Umbilical cord (tissue), 2 donors: Measurements from ENCODE around the gene CRACR2B. TPM values are rescaled to one million over a fixed set of nuclear protein-coding genes. Genes with fewer than 3 reads are reported as not detected.

Experiments
- DNase-seq: peaks from one replicate; pipeline ENCODE4 v3.0.0-alpha.2; 2015; ENCODE audit warnings: low spot score
- total RNA-seq: library from RNA; depleted of rRNA; stranded (reverse); fragments of >200 nt; gene quantifications from one replicate; pipeline ENCODE4 v1.2.3, GENCODE V29; 2014; ENCODE audit warnings: low replicate concordance; ENCODE audit not compliant: insufficient read depth

CRACR2B gene
- total RNA-seq, 1 donor from 2014 or later = 3.1 TPM

DNA sequence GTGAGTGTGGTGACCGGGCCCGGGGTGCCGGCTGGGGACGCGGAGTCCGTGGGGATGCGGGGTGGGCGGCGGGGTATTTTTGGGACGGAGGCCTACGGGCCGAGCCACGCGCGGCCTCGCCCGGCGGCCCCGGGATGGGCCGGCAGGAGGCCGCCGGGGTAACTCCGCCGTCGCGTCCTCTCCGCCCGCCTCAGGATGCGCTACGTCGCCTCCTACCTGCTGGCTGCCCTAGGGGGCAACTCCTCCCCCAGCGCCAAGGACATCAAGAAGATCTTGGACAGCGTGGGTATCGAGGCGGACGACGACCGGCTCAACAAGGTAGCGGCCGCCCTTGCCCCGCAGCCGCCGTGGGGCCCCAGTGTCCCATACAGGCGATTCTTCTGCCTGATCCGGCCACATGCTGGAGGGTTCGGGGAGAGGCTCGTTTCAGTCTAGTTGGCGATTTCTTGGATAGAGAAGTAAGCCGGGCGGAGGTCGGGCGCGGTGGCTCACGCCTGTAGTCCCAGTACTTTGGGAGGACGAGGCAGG, 17.6 kb upstream of the CRACR2B start:
- DNase-seq = no peak

DNA sequence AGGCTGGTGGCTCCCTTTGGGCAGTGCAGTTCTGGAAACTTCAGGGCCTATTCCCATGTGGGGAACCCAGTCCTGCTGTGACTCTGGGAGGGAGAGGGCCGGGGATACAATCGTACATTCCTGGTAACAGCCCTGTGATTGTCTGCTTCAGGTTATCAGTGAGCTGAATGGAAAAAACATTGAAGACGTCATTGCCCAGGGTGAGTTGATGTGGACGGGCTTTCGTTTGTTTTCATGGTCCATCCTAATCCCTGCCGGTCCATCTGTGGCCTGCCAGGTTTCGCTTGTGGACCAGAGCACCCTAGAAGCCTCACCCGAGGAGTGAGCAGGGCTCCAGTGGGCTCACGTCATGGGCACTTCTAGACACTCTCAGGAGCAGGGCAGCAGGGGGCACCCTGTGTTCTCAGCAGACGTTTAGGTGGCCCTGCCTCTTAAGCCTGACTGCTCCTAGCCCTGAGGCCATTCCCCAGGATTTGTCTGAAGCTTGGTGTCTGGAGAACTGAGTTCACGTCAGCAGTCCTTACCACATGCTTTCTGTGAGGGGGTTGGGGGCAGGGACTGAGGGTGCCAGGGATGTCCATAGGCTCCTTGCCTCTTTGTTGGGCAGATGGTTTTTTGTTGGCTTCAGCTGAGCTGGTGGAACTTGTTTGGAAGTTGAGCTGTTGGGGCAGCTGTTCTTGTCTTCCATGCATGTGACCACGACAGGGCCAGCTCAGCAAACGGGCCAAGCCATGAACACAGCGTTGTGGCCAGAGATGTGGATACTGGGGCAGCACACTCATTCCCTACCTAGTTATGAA, 16.1 kb upstream of the CRACR2B start:
- no peak for DNase-seq

DNA sequence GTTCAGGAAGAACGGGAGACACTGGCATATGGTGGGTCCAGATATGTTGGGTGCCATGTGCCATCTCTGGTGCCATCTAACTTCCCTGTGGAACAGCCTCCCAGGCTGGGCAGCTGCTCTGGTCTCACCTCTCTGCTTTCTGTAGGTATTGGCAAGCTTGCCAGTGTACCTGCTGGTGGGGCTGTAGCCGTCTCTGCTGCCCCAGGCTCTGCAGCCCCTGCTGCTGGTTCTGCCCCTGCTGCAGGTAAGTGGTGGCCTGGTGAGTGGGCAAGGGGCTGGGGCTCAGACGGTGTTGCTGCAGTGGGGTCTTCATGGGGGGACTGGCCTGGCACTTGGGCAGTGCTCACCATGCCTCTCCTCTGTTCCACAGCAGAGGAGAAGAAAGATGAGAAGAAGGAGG, 15.3 kb upstream of the CRACR2B start:
- no peak for DNase-seq

DNA sequence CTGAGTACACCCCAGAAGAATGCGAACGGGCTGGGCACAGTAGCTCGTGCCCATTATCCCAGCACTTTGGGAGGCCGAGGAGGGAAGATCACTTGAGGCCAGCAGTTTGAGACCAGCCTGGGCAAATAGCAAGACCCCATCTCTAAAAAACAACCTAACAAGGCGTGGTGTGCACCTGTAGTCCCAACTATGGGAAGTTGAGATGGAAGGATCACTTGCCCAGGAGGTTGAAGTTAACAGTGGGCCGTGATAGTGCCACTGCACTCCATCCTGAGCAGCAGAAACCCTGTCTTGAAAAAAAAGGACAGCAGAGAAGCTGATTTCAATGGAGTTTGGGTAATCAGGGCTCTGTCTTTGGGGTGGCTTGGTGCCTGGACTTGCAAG, 14.7 kb upstream of the CRACR2B start:
- DNase-seq = no peak

DNA sequence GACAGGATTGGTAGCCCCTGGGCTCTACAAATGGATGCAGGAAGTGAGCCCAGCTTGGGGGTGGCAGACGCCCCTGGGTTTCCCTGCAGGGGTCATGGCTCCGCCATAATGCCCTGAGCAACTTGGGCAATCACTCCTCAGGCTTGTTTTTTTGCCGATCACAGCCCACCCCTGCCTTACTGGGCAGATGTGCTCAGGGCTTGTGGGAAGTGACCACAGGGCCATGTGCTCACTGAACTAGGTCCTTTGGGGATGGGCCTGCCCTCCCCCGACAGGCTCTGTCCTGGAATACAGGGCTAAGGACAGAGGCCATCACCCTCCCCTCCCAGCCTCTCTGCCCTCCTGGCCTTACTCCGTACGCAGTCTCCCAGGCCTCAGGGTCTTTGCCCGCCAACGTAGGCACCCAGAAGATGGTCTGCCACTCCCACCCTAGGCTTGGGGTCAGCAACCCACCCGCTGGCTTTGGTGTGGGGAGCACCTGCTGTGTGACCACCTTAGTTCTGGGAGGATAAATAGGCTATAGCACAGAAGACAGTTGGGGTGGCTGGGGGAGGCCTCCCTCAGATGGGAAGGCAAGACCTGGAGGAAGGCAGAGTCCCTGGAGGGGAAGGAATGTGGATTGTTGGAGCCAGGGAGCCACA, 14.1 kb upstream of the CRACR2B start:
- no peak for DNase-seq

DNA sequence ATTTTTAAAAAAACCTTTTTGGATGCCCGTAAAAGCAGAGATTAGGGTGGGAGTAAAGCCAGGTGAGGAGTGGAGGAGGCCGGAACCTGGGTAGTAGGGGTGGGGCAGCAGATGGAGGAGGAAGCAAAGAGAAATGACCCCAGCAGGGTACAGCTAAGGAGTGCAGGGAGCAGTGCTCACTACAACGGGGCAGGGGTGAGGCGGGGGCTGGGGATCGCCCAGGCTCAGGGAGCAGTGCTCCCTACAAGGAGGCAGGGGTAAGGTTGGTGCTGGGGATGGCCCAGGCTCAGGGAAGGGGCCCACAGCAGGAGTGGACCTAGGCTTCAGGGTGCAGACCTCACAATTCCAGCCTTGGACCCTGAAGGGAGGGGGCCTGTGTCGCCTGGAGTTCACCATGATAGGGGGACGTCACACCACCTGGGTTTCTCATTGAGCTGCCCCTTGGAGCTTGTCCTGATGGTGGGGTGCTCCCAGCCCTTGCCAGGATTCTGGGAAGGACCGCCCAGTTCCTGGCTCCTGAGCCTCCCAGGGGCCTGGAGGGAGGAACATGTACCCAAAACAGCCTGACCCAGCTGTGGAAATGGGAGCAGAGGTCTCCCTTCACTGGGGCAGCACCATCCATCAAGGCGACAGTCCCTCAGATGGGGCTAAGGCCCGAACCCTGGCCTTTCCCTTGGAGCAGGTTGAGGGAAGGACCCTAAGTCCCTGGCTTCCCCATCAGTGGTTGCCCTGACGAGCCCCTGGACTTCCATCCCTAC, 11.9 kb upstream of the CRACR2B start:
- no peak for DNase-seq

DNA sequence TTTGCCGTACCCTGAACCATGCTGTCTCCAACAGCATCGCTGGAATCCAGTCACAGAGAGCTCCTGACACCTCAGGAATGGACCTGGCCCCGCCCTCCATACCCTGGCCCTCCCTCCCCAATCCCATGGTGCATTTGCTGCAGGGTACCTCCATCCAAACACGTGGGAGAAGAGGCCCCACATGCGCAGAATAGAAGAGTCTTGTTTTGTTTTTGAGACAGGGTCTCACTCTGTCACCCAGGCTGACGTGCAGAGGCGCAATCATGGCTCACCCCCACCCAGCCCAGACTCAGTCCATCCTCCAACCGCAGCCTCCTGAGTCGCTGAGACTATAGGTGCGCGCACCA, 11.3 kb upstream of the CRACR2B start:
- no peak for DNase-seq

DNA sequence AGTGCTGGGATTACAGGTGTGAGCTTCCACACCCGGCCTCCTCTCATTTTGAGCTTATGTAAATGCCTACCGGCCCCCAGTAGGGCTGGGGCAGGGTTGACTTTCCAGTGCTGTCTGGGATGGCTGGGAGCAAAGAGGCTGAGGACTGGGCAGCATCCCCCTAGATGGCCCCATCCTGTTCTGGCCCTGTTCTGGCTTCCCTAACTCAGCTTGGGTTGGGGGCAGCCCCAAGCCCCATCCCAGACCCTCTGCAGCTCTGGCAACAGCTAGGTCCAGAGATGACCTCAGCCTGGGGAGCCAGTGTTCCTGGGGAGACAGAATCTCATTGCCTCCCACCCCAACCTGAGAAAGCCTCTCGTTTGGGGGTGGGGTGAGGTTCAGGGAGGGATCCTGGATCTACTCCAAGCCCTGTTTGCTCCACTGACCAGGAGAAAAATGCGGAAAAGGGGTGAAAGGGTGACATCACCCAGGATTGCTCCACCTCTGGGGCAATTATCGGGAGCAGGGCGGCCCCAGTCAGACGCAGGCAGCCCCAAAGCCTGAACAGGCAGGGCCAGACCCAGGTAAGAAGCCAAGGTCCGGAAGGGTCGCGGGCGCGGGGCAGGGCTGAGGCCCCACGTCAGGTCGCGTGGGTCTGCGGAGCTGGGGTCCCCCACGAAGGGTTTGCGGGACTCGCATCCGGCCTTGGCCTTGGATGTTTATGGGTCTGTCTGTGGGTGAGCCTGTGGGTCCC, 9.2 kb upstream of the CRACR2B start, which contains the start of gene PNPLA2:
Gene PNPLA2 (plus strand): TSS at position 519 of the 733 bp plus-strand sequence. CDS start 805 bp downstream, outside the sequence.
- DNase-seq = no peak

DNA sequence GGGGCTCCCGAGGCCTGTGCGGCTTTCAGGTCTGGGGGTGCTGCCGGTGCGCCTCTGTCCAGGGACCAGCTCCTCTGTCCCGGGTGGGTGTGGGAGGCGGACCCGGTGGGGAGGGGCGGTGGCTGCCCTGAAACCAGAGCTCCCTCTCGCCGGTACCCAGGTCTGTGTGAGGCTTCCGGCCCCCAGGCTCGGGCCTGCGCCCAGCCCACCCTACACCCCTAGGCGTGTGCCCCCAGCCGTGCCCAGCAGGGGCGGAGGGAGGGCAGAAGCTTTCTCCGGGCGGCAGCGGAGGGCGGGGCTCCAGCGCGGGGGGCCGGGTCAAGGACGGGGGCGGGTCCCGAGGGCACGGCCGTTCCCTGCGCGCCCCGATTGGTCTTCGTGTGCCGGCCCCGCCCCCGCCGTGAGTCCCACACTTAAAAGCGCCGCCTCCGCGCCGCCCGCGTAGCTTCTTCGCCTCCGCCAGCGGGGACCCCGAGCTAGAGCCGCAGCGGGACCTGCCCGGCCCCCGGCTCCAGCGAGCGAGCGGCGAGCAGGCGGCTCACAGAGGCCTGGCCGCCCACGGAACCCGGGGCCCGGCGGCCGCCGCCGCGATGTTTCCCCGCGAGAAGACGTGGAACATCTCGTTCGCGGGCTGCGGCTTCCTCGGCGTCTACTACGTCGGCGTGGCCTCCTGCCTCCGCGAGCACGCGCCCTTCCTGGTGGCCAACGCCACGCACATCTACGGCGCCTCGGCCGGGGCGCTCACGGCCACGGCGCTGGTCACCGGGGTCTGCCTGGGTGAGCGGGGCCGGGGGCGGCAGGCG, 8.4 kb upstream of the CRACR2B start:
- DNase-seq = peak; percentile 92

DNA sequence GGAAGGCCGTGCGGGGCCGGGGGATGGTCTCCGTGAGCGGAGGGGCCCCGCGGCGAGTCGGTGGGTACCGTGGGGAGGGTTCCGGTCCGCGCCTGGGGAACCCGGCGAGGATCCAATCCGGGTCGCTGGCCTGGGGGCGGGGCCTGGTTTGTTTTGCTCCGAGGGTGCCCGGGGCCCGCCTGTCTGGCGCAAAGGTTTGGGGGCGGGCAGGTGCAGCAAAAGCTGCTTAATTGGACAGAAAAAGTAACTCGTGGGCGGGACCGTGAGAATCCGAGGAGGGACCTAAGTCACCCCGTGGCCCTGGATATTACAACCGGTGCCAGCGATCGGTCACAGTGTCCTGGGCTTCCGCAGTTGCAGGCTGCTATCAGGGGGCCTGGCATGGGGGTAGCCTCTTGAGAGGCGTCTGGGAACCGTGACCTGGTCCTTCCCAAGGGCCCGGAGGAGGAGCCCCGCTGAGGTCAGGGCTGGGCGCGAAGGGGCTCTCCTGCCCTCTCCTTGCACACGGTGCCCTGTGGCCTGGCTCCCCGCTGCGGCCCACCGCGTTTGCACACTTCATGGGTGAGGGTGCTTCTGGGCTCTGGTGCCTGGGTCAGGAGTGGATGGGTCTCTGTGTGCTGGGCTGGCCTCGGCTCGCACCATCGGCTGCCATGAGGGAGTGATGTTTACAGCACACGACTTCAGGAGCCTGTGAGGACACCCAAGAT, 7.6 kb upstream of the CRACR2B start:
- DNase-seq = peak; percentile 63

DNA sequence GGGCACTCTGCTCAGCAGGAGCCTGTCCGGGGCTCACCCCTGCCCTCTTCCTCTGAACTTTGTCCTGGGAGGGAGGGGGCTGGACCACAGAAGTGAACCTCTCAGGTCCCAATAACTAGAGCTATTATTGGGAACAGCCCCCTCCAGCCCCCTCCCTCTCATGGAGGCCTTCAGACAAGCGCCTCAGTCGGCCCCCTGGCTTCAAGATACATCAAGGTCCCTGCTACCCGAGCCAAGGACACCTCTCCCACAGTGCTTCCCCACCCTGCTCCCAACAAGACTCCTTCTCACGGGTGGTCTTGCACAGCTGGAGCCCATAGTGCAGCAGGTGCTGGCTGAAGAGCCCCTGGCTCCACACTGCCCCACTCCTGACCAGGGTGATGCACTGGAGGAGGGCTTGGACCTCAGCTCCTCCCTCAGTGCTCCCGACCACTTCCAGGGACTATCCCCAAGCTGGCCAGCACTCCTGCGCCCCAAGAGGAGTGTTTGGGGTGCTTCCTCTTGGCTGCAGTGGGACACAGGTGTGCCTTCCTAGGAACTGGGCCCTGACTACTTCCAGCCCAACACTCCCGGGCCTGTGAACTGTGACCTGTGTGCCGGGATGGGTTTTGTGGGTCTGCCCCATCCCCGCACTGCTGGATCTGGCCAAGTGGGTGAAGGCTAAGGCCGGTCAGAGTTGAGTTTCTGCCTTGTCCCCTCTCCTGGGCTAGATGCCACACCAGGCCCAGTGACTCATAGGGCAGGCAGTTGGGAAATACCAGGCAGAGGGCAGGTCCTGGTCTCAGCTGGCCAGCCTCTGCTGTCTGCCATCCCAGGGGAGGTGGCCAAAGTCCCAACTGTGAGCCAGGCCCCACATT, 6.8 kb upstream of the CRACR2B start:
- no peak for DNase-seq

DNA sequence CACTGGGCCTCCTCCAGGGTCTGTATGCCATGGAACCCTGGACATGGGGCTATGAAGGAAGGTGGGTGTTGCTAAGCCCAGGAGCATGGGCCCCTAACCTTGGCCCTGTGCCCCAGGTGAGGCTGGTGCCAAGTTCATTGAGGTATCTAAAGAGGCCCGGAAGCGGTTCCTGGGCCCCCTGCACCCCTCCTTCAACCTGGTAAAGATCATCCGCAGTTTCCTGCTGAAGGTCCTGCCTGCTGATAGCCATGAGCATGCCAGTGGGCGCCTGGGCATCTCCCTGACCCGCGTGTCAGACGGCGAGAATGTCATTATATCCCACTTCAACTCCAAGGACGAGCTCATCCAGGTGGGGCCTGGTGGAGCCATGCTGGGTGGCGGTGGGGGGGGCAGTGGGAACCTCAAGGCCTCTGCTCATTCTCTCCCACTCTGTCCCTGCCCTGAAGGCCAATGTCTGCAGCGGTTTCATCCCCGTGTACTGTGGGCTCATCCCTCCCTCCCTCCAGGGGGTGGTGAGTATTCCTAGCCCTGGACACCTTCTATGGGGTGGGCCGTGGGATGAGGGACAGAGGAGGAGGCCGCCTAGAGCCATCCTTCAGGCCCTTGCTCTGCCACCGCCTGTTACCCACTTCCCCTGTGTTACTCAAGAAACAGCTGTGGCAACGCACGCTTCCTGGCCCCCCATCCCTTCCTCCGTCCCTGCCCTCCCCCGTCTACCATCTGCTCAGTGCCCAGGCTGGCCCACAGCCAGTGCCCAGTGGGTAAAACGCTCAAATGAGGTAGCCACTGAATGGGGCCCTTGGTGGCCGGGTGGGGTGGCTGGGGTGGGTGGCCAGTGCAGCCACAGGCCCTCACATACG, 6.0 kb upstream of the CRACR2B start:
- no peak for DNase-seq

DNA sequence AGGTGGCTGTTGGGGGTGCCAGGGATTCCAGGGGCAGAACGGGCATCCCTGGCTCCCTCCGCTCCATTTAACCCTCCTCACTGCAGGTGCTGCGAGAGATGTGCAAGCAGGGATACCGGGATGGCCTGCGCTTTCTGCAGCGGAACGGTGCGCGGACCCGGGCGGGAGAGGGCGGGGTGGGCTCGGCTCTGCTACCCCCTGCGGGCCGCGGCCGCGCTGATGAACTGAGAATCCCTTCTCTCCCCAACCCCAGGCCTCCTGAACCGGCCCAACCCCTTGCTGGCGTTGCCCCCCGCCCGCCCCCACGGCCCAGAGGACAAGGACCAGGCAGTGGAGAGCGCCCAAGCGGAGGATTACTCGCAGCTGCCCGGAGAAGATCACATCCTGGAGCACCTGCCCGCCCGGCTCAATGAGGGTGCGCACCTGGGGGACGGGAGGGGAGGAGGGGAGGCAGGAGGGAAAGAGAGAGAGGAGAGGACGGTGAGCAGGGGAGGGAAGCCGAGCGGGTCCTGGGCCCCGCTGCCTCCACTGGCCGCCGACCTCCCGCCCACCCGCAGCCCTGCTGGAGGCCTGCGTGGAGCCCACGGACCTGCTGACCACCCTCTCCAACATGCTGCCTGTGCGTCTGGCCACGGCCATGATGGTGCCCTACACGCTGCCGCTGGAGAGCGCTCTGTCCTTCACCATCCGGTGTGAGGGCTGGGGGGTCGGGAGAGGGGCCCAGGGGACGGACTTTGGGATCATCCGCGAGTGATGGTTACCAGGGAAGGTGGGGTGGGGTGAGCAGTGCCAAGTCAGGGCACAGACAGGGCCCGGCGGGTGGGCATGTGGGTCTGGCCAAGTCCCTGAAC, 4.1 kb upstream of the CRACR2B start:
- no peak for DNase-seq

DNA sequence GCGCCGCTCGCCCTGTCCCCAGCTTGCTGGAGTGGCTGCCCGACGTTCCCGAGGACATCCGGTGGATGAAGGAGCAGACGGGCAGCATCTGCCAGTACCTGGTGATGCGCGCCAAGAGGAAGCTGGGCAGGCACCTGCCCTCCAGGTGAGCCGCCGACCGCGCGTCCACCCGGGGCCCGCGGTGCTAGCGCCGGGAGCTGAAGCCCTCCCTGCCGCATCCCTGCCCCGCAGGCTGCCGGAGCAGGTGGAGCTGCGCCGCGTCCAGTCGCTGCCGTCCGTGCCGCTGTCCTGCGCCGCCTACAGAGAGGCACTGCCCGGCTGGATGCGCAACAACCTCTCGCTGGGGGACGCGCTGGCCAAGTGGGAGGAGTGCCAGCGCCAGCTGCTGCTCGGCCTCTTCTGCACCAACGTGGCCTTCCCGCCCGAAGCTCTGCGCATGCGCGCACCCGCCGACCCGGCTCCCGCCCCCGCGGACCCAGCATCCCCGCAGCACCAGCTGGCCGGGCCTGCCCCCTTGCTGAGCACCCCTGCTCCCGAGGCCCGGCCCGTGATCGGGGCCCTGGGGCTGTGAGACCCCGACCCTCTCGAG, 3.3 kb upstream of the CRACR2B start:
- DNase-seq = no peak

DNA sequence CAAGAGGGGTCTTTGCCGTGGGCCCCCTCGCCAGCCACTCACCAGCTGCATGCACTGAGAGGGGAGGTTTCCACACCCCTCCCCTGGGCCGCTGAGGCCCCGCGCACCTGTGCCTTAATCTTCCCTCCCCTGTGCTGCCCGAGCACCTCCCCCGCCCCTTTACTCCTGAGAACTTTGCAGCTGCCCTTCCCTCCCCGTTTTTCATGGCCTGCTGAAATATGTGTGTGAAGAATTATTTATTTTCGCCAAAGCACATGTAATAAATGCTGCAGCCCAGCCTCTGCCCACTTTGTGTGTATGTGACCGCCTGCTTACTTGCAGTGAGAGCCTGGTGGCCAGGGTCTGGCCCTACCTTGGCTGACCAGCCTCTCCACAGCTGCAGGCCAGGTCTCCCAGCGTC, 2.8 kb upstream of the CRACR2B start:
- no peak for DNase-seq

DNA sequence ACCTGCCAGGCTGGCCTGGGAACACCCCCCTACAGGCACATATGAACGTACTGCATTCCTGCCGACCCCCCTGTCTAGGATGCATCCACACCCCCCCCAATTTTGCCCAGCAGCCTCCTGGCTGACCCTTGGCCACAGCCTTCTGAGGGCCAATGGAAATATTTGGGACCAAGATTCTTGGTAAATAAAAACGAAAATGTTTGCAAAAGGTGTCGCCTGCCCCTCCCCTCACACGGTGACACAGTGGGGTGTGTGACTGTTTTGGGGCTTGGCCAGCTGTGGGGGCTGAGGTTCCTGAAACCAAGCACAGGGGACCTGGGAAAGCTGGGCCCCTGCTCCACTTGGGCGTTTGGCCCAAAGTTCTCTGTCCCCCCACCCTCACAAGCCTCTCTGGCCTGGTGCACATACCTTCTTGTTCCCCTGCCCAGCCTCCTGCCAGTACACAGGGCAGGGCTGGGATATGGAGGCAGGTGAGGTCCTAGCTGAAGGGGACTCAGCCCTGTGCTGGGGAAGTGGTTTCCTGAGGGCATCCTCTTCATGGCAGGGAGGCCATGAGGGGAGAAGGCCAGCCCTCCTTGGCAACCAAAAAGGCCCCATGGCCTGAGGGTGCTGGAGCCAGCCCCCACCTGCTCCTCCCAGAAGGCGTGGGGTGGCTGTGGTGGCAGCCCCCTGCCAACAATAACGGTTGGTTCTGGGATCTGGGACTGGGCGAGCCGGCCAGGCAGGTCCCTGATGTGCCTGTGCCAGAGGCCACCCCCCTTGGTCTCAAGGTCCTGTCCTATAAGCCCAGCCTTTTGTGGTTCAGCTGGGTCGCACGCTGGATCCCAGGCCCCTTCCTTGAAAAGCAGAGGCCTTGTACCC, 2.1 kb upstream of the CRACR2B start:
- DNase-seq = no peak
